Bronchial epithelial cell (primary cell): ENCODE data around the gene HES5. TPM values are rescaled to one million over a fixed set of nuclear protein-coding genes. Genes with fewer than 3 reads are reported as not detected.

ENCODE experiments used
- DNase-seq: peaks from one replicate; pipeline ENCODE4 v3.0.0-alpha.2; 2010; ENCODE audit warnings: low read depth
- FAIRE-seq: peaks from 2 replicates; lab custom pipeline; 2011; peaks lifted over from hg19 to GRCh38; lab: Jason Lieb, UNC
- H3K27me3 ChIP-seq: 2 replicates; pipeline ENCODE4 v1.5.1; 2011; ENCODE audit warnings: low read length; ENCODE audit not compliant: control insufficient read depth, insufficient read depth
- H3K36me3 ChIP-seq: 2 replicates; pipeline ENCODE4 v1.5.1; 2011; ENCODE audit warnings: low read length; ENCODE audit not compliant: control insufficient read depth, insufficient read depth
- H3K4me3 ChIP-seq: 2 replicates; pipeline ENCODE4 v1.5.1; 2011; ENCODE audit warnings: mild to moderate bottlenecking, low read depth, low read length, control low read depth
- CTCF ChIP-seq: IDR thresholded peaks from 2 replicates; pipeline ENCODE4 v1.5.1; 2011; ENCODE audit warnings: mild to moderate bottlenecking, moderate library complexity, low read length, control low read depth, inconsistent platforms; ENCODE audit not compliant: insufficient read depth, severe bottlenecking
- total RNA-seq: library from RNA; depleted of rRNA; stranded (reverse); fragments of >200 nt; gene quantifications from 2 replicates; pipeline ENCODE4 v1.2.1, GENCODE V29; 2014

The HES5 gene
- total RNA-seq, 1 donor from 2014 or later: 2.9 TPM

DNA sequence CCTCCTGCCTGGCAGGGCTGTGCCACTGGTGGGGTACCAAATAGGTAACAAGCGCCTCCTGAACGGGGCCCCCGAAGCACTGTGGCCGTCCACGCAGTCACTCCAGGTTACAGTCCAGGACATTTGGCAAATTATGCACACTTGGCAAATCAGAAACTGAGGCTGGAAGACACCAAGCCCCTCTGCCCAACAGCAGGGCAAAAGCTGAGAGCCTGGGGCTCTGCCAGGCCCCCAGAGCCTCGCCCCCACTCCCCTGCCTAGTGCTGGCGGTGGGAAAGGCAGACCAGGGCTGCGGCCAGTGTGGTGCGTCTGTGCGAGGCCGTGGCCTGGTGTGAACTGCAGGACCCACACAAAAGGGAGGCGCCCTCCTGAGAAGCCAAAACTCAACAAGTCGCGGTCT is 13.1 kb downstream of the HES5 start:
- Histone ChIP-seq H3K36me3 (peaks cover 53% of the 10 kb centered on the region), H3K4me3 (no peak overlapping the region), H3K27me3 (no peaks in the 10 kb centered on the region)
- FAIRE-seq: no peak
- no peak for TF ChIP-seq CTCF
- no peak for DNase-seq

- no peaks in the 10 kb centered on the region for H3K27me3 ChIP-seq
- TF ChIP-seq CTCF: no peak
- no peak for DNase-seq
- no peak overlapping the region for H3K4me3 ChIP-seq
- H3K36me3 ChIP-seq: peaks cover 52% of the 10 kb centered on the region
- no peak for FAIRE-seq
These were observed 13.9 kb downstream of the HES5 start for GRCh38 chr1:2516124-2516523.

DNA sequence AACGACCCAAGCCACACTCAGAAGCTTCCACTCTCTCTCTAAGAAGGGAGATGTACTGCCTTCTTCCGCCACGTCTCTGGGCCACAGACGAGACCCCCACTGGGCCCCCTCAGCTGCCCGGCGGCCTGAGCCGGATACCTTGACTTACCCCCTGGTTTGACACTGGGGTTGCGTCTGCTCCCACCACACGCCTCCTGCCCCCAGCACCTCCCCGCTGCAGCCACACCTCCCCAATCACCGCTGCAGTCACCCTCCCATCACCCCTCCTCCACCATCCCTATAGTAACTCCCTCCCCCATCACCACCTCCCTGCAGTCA is 14.3 kb downstream of the HES5 start:
- FAIRE-seq (no peak), DNase-seq (no peak)
- Histone ChIP-seq H3K27me3 (no peaks in the 10 kb centered on the region), H3K36me3 (peaks cover 51% of the 10 kb centered on the region), H3K4me3 (no peak overlapping the region)
- no peak for TF ChIP-seq CTCF

- DNase-seq: no peak
- TF ChIP-seq CTCF: no peak
- no peak overlapping the region for H3K4me3 ChIP-seq
- H3K36me3 ChIP-seq: peaks cover 54% of the 10 kb centered on the region
- FAIRE-seq: no peak
- no peaks in the 10 kb centered on the region for H3K27me3 ChIP-seq
These were observed 14.9 kb downstream of the HES5 start for GRCh38 chr1:2514863-2515762.

- H3K4me3 ChIP-seq: no peak overlapping the region
- no peak for FAIRE-seq
- H3K36me3 ChIP-seq: peaks cover 51% of the 10 kb centered on the region
- TF ChIP-seq CTCF: no peak
- H3K27me3 ChIP-seq: no peaks in the 10 kb centered on the region
- DNase-seq: no peak
These were observed 16.0 kb downstream of the HES5 start for GRCh38 chr1:2513939-2514652.
